CD1c-positive myeloid dendritic cell (primary cell): Measurements from ENCODE around the gene EPS8.
"Not testable (repeated sequence)": the region's sequence is repeated elsewhere in the genome, so short reads cannot be mapped to it uniquely, and the experiment has no call there.

Source experiments
- DNase-seq: peaks from one replicate; pipeline ENCODE4 v3.0.0-alpha.2; 2016; ENCODE audit errors: extremely low spot score

Gene EPS8

GRCh38 chr12:15797818-15798217 is 8.6 kb upstream of the EPS8 start:
- DNase-seq, result no peak

- no peak for DNase-seq
Observed at GRCh38 chr12:15796493-15797141, 7.4 kb upstream of the EPS8 start.

- no peak for DNase-seq
Observed at GRCh38 chr12:15794836-15795235, 5.6 kb upstream of the EPS8 start.

GRCh38 chr12:15794196-15794595 is 5.0 kb upstream of the EPS8 start:
- no peak for DNase-seq

- DNase-seq, result peak; percentile 22
Observed at GRCh38 chr12:15788233-15789219, 662 bp downstream of the EPS8 start.

- DNase-seq, result no peak
Observed at GRCh38 chr12:15787778-15788177, 1.4 kb downstream of the EPS8 start.

GRCh38 chr12:15786772-15787171 is 2.4 kb downstream of the EPS8 start:
- no peak for DNase-seq

- DNase-seq, result no peak
Observed at GRCh38 chr12:15783288-15783687, 5.9 kb downstream of the EPS8 start.

GRCh38 chr12:15782667-15783066 is 6.5 kb downstream of the EPS8 start:
- no peak for DNase-seq

- no peak for DNase-seq
Observed at GRCh38 chr12:15779925-15780324, 9.3 kb downstream of the EPS8 start.

GRCh38 chr12:15778126-15778525 is 11.1 kb downstream of the EPS8 start:
- no peak for DNase-seq

GRCh38 chr12:15777355-15778012 is 11.7 kb downstream of the EPS8 start:
- DNase-seq, result no peak

- DNase-seq, result no peak
Observed at GRCh38 chr12:15776532-15776931, 12.7 kb downstream of the EPS8 start.

- DNase-seq, result no peak
Observed at GRCh38 chr12:15774819-15775218, 14.4 kb downstream of the EPS8 start.

GRCh38 chr12:15772405-15773018 is 16.7 kb downstream of the EPS8 start:
- peak; percentile 9 for DNase-seq

GRCh38 chr12:15770581-15770980 is 18.6 kb downstream of the EPS8 start:
- no peak for DNase-seq

- DNase-seq, result no peak
Observed at GRCh38 chr12:15770021-15770420, 19.2 kb downstream of the EPS8 start.

- DNase-seq, result no peak
Observed at GRCh38 chr12:15769586-15769985, 19.6 kb downstream of the EPS8 start.

GRCh38 chr12:15767301-15767700 is 21.9 kb downstream of the EPS8 start:
- no peak for DNase-seq

GRCh38 chr12:15763328-15763727 is 25.9 kb downstream of the EPS8 start:
- no peak for DNase-seq

- DNase-seq, result not testable (repeated sequence)
Observed at GRCh38 chr12:15762162-15762561, 27.0 kb downstream of the EPS8 start.
